Activated T-helper 2 cell treated with anti-CD3 and anti-CD28 coated beads, Interferon-gamma antibody, Interleukin-2, Interleukin-4, amounts not matched to agents 10 μg/mL and 5 μg/mL and 100 μg/mL, durations not matched to agents 14 hours and 24 hours and 36 hours (primary cell): ENCODE measurements around the gene CEMP1. TPM values are rescaled to one million over a fixed set of nuclear protein-coding genes. Genes with fewer than 3 reads are reported as not detected.

Experiments used
- DNase-seq: peaks from one replicate; pipeline ENCODE4 v3.0.0; 2021; ENCODE audit warnings: low spot score
- H3K27ac Mint-ChIP-seq: one replicate; pipeline ENCODE4 v1.8.0; 2021; ENCODE audit warnings: mixed read lengths
- H3K27me3 Mint-ChIP-seq: one replicate; pipeline ENCODE4 v1.8.0; 2021; ENCODE audit warnings: low read depth, mixed read lengths
- H3K36me3 Mint-ChIP-seq: one replicate; pipeline ENCODE4 v1.8.0; 2021; ENCODE audit warnings: low read depth, mixed read lengths
- H3K4me1 Mint-ChIP-seq: one replicate; pipeline ENCODE4 v1.8.0; 2021; ENCODE audit warnings: low read depth, mixed read lengths
- H3K4me3 Mint-ChIP-seq: one replicate; pipeline ENCODE4 v1.8.0; 2021; ENCODE audit warnings: low read depth, mild to moderate bottlenecking, moderate library complexity, mixed read lengths
- H3K9me3 Mint-ChIP-seq: one replicate; pipeline ENCODE4 v1.8.0; 2021; ENCODE audit warnings: mixed read lengths
- intact Hi-C: fragments of 100-400 bp; cut with micrococcal nuclease; formaldehyde crosslinking; loops from one replicate; pipeline ENCODE4 v1.15.1; 2023
- total RNA-seq: library from RNA; stranded (reverse); gene quantifications from 2 replicates; pipeline ENCODE4 v1.2.3, GENCODE V29; 2022

CEMP1 gene
- total RNA-seq, 1 donor from 2014 or later: not detected

DNA sequence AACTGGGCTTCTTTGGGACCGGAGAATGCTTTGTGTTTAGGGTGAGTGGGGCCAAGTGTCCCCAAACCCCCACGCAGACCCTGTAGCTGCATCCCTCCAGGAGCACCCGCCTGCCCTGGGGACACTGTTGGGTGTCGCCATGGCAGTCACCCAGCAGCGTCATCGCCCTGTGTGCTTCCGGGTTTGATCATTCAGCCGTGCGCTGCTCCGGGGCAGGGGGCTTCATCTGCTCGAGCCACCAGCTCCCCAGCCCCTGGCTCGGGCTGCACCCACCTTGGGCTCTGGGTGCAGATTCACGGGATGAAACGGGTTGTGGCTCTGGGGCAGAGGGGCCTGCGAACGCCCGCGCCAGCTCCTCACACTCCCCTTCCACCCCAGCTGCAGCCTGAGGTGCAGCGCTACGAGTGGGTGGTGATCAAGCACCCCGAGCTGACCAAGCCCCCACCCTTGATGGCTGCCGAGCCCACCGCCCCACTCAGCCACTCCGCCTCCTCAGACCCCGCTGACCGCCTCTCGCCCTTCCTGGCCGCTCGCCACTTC is 31.2 kb downstream of the CEMP1 start:
- Mint-ChIP-seq H3K9me3 (no peaks in the 10 kb centered on the region), H3K27ac (no peak overlapping the region), H3K27me3 (no peaks in the 10 kb centered on the region), H3K4me3 (no peak overlapping the region), H3K36me3 (peaks cover 3% of the 10 kb centered on the region), H3K4me1 (no peaks in the 10 kb centered on the region)
- DNase-seq: no peak
- intact Hi-C loops: no loop called here

DNA sequence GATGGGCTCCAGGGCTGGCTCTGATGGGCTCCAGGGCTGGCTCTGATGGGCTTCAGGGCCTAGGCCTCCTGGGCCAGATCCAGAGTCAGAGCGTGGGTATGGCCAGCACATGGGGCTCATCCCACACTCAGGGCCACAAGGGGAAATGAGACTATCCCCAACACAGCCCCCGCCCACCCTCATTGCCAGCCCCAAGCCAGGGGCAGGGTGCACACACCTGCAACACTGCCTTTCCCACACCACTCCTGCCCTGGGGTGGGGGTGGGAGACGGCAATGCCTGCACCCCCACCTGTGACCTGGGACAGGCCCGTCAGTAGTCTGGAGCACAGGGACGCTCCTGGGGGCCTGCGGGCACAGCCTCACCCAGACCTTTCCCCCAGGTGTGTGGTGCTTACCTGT is 31.8 kb downstream of the CEMP1 start:
- intact Hi-C loops: no loop called here
- Mint-ChIP-seq H3K4me3 (no peak overlapping the region), H3K36me3 (peaks cover 3% of the 10 kb centered on the region), H3K27ac (no peak overlapping the region), H3K9me3 (no peaks in the 10 kb centered on the region), H3K4me1 (no peaks in the 10 kb centered on the region), H3K27me3 (no peaks in the 10 kb centered on the region)
- no peak for DNase-seq

DNA sequence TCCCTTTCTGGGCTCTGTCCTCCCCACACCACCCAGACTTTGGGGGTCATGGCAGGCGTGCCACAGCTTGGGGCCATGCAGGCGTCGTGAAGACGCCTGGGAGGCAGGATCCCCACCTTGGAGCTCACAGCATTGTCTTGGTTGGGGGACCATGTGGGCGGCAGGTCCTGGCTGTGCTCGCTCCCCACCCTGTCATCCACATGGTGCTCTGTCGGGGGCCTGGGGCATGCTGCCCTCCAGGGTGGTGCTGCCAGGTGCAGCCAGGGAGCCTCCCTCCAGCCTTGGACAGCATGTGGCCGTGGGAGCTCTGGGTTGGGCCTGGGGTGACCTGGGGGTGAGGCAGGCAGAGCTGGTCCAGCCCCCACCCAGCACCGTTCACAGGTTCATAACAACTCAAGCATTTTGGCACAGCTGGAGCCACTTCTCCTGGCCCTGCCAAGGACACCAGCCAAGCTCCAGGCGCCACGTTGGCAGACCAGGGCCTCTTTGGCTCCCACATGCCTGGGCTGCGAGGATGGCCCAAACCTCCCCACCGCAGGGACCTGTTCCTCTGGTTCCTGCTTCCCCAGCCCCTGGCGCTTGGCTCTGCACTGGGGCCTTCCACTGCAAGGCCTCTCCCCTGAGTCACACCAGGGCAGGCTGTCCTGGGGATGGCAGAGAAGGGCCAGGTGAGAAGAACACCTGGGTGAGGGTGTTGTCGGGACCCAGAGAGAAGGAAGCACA is 32.5 kb downstream of the CEMP1 start:
- DNase-seq: no peak
- intact Hi-C loops: no loop called here
- Mint-ChIP-seq H3K9me3 (no peaks in the 10 kb centered on the region), H3K4me3 (no peak overlapping the region), H3K27me3 (no peaks in the 10 kb centered on the region), H3K4me1 (no peaks in the 10 kb centered on the region), H3K36me3 (peaks cover 3% of the 10 kb centered on the region), H3K27ac (no peak overlapping the region)

DNA sequence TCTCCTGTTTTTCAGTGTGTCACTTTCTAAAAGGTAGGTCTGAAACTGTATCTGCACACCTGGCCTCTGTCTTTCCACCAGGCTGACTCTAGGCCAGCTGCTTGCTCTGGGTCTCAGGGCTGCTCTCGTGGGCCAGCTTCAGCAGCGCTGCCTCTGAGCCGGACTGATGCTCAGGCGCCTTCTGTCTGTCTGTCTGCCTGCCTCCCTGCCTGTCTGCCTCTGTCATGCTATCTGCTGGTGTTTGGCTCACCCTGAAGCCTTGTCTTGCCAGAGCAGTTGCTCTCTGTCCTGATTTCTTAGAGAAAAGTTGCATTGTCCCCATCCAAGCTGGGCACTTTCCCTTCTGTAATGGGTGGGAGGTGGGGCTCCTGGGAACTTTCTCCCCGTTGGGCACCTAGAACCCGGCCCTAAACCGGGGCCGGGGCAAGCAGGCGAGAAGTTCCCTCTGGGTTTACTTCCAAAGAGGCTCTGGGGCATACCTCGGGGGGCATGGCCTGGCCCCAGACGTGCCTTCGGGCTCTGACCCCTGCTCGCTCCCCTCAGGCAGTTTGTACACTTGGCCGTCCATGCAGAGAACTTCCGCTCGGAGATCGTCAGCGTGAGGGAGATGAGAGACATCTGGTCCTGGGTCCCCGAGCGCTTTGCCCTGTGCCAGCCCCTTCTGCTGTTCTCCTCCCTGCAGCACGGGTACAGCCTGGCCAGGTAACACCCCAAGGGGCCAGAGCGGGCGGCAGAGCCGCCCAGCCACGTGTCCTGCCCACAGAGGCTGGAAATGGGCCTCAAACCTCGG is 33.3 kb downstream of the CEMP1 start:
- no peaks in the 10 kb centered on the region for H3K4me1 Mint-ChIP-seq
- no peak for DNase-seq
- no peak overlapping the region for H3K27ac Mint-ChIP-seq
- peaks cover 3% of the 10 kb centered on the region for H3K36me3 Mint-ChIP-seq
- H3K27me3 Mint-ChIP-seq: no peaks in the 10 kb centered on the region
- H3K9me3 Mint-ChIP-seq: no peaks in the 10 kb centered on the region
- intact Hi-C loops: no loop called here
- H3K4me3 Mint-ChIP-seq: no peak overlapping the region

DNA sequence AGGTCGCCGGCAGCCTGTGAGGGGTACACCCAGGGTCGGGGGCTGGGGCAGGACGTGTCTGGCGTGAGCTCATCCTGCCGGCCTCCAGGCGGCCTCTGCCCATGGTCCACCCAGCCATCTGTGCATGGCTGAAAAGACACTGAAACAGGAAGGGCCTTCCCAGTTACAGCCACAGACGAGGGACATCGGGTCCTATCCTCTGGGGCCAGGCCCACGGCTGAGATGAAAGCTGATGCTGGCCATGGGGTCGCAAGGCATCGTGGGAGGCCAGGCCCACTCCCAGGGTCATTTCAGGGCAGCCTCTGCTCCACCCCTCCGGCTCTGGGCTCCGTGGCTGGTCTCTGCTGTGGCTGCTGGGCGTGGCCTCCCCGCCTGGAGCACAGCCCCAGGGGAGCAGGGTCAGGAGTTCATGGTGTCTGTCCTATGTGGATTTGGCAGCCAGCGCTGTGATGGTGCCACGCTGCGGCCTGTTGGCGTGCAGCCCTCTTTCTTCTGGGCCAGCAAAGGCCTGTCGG is 34.0 kb downstream of the CEMP1 start:
- Mint-ChIP-seq H3K4me1 (no peaks in the 10 kb centered on the region), H3K36me3 (peaks cover 3% of the 10 kb centered on the region), H3K27me3 (no peaks in the 10 kb centered on the region), H3K27ac (no peak overlapping the region), H3K9me3 (no peaks in the 10 kb centered on the region), H3K4me3 (no peak overlapping the region)
- intact Hi-C loops: no loop called here
- no peak for DNase-seq

DNA sequence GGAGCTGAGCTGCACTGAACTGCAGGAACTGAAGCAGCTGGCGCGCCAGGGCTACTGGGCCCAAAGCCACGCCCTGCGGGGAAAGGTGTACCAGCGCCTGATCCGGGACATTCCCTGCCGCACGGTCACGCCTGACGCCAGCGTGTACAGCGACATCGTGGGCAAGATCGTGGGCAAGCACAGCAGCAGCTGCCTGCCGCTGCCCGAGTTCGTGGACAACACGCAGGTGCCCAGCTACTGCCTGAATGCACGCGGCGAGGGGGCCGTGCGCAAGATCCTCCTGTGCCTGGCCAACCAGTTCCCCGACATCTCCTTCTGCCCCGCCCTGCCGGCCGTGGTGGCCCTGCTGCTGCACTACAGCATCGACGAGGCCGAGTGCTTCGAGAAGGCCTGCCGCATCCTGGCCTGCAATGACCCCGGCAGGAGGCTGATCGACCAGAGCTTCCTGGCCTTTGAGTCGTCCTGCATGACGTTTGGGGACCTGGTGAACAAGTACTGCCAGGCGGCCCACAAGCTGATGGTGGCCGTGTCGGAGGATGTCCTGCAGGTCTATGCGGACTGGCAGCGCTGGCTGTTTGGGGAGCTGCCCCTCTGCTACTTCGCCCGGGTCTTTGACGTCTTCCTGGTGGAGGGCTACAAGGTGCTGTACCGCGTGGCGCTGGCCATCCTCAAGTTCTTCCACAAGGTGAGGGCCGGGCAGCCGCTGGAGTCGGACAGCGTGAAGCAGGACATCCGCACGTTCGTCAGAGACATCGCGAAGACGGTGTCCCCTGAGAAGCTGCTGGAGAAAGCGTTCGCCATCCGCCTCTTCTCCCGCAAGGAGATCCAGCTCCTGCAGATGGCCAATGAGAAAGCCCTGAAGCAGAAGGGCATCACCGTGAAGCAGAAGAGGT is 34.7 kb downstream of the CEMP1 start:
- no peak for DNase-seq
- Mint-ChIP-seq H3K4me1 (no peaks in the 10 kb centered on the region), H3K27ac (no peak overlapping the region), H3K27me3 (no peaks in the 10 kb centered on the region), H3K9me3 (no peaks in the 10 kb centered on the region), H3K36me3 (peaks cover 3% of the 10 kb centered on the region), H3K4me3 (no peak overlapping the region)
- intact Hi-C loops: no loop called here

DNA sequence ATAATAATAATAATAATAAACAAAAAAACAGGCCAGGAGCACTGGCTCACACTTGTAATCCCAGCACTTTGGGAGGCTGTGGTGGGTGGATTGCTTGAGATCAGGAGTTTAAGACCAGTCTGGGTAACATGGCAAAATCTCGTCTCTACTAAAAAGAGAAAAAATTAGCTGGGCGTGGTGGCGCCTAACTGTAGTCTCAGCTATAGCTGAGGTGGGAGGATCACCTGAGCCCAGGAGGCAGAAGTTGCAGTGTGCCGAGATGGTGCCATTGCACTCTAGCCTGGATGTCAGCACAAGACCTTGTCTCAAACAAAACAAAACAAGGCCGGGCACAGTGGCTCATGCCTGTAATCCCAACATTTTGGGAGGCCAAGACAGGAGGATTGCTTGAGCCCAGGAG is 36.2 kb downstream of the CEMP1 start:
- Mint-ChIP-seq H3K27me3 (no peaks in the 10 kb centered on the region), H3K27ac (no peak overlapping the region), H3K9me3 (no peaks in the 10 kb centered on the region), H3K4me3 (no peak overlapping the region), H3K4me1 (no peaks in the 10 kb centered on the region), H3K36me3 (peaks cover 3% of the 10 kb centered on the region)
- intact Hi-C loops: no loop called here
- no peak for DNase-seq

DNA sequence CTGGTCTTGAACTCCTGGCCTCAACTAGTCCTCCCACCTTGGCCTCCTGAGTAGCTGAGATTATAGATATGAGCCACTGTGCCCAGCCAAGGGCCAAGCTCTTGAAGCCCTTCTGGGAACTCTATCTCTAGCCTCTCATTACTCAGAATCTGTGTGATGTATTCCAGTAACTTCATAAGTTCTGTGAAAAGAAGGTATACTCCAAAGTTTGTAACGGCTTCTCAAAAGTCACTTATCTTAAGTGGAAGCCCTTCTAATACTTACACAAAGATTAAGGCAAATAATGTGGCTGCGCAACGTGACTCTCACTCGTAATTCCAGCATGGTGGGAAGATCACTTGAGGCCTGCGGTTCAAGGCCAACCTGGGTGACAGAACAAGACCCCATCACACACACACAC is 36.6 kb downstream of the CEMP1 start:
- no peaks in the 10 kb centered on the region for H3K9me3 Mint-ChIP-seq
- H3K27me3 Mint-ChIP-seq: no peaks in the 10 kb centered on the region
- H3K4me3 Mint-ChIP-seq: no peak overlapping the region
- H3K36me3 Mint-ChIP-seq: peaks cover 3% of the 10 kb centered on the region
- intact Hi-C loops: no loop called here
- H3K4me1 Mint-ChIP-seq: no peaks in the 10 kb centered on the region
- H3K27ac Mint-ChIP-seq: no peak overlapping the region
- DNase-seq: no peak

DNA sequence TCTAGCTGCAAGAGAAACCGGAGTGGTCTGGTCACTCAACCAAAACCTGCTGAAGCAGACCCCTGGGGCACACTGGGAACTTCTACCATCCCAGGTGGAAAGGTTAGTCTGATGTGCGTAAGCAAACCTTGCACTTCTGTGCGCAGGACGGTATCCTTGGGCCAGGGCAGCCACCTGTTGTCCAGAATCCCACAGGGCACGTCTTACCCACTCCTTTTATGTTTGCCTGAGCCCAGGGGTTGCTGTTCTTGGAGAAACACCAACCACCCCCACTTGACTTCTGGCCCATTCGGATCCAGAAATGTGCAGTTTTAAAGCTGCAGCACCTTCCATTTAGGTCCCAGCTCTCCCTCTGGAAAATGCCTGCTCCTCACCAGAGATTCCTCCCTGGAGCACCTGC is 37.6 kb downstream of the CEMP1 start:
- H3K9me3 Mint-ChIP-seq: no peaks in the 10 kb centered on the region
- intact Hi-C loops: no loop called here
- H3K4me1 Mint-ChIP-seq: no peaks in the 10 kb centered on the region
- H3K4me3 Mint-ChIP-seq: no peak overlapping the region
- no peaks in the 10 kb centered on the region for H3K27me3 Mint-ChIP-seq
- H3K36me3 Mint-ChIP-seq: peaks cover 3% of the 10 kb centered on the region
- H3K27ac Mint-ChIP-seq: no peak overlapping the region
- DNase-seq: no peak

DNA sequence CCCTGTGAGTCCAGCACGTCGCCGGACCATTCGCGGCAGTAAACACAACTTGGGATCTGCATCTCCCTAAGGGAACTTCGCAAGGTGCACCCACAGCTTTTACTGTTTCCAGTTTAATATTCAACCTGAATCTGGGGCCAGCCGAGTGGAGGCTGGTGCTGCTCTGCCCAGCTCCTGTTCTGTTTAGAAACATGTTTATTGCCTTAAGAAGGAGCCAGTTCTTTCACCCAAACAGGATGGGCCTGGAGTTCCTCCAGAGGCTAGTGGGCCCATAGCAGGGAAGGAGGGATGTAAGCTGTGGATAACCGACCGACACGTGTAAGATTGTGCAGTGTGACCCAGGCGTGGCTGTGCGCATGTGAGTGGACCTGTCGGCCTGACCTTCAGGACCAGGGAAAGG is 38.9 kb downstream of the CEMP1 start:
- peaks cover 6% of the 10 kb centered on the region for H3K4me1 Mint-ChIP-seq
- H3K27me3 Mint-ChIP-seq: no peaks in the 10 kb centered on the region
- no peak for DNase-seq
- H3K4me3 Mint-ChIP-seq: no peak overlapping the region
- no peaks in the 10 kb centered on the region for H3K9me3 Mint-ChIP-seq
- no peaks in the 10 kb centered on the region for H3K36me3 Mint-ChIP-seq
- intact Hi-C loops: no loop called here
- no peak overlapping the region for H3K27ac Mint-ChIP-seq

DNA sequence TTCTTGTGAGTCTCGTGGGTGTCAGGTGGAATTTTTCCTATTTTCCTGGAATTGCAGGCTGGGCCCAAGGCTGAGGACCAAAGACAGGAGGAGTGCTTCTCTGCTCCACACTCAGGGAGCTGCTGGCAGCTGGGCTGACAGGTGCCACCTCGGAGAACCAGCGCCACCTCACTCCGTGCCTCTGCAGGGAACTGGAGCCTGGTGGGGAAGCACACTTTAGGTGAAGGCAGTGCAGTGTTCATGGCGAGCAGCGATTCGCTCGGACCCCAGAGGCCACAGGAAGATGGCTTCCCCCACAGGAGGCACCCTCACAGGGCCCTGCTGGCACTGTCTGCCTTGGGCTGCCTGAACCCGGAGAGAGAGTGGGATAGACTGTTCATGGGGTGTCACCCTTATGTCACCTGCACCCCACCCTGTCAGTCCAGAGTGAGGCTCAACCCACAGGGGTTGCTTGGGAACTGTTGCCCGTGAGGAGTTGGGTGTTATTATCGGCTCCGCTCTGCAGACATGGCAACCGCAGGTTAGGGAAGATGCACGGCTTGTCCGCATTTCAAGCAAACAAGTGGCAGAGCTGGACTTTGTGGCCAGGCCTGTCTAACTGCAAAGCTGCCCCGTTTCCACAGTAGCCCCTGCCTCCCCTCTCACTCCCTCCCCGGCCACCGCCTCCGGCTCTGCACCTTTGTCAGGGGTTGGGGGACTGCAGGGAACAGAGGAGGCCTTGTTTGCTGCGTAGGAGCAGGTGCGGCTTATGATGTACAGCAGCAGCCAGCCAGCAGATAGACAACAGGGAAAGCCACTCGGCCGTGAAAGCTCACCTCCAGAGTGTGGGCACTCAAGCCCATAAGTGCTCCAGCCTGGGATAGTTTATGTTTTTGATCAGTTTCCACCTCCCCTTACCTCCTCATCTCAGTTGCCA is 40.8 kb downstream of the CEMP1 start:
- H3K36me3 Mint-ChIP-seq: no peaks in the 10 kb centered on the region
- H3K27me3 Mint-ChIP-seq: no peaks in the 10 kb centered on the region
- intact Hi-C loops: no loop called here
- no peak overlapping the region for H3K27ac Mint-ChIP-seq
- H3K9me3 Mint-ChIP-seq: no peaks in the 10 kb centered on the region
- DNase-seq: no peak
- no peak overlapping the region for H3K4me3 Mint-ChIP-seq
- H3K4me1 Mint-ChIP-seq: peaks cover 13% of the 10 kb centered on the region

DNA sequence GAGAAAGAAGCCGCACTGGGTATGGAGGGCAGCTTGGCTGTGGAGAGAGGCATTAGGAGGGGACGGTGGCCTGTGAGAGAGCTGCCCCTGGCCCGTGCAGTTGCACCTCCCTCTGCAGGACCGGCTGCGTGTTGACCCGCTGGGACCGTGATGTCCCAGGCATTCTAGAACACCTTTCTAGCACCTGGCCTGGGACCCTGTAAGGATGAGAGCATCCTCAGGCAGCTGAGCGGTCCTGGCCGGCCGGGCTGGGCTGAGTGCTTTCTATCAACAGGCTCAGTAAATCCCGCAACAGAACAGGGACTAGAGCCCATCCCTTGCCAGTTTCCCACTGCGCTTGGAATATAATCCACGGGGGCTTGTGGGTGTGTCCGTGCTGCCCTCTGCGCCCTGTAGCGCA is 41.6 kb downstream of the CEMP1 start:
- Mint-ChIP-seq H3K4me3 (no peak overlapping the region), H3K27me3 (no peaks in the 10 kb centered on the region), H3K9me3 (no peaks in the 10 kb centered on the region), H3K36me3 (no peaks in the 10 kb centered on the region), H3K27ac (no peak overlapping the region), H3K4me1 (peaks cover 13% of the 10 kb centered on the region)
- no peak for DNase-seq
- intact Hi-C loops: no loop called here
